Activated naive CD8-positive, alpha-beta T cell treated with anti-CD3 and anti-CD28 coated beads, Interleukin-2, amount 10 ng/mL, durations not matched to agents 7 days and 5 days (primary cell): ENCODE data around the gene SLC1A2. TPM values are rescaled to one million over a fixed set of nuclear protein-coding genes. Genes with fewer than 3 reads are reported as not detected.

ENCODE experiments used
- ATAC-seq: fragments of 150-1000 bp; cut with Tn5 transposase; one replicate; pipeline ENCODE4 v1.10.0; 2021; ENCODE audit warnings: low read depth, moderate library complexity
- POLR2A ChIA-PET: fragments of 350-600 bp; sonication (Branson Sonifier 250); formaldehyde crosslinking; loops from one replicate; lab custom pipeline; 2021; ENCODE audit warnings: antibody characterized with exemption; lab: Charles Lee
- DNase-seq: peaks from one replicate; pipeline ENCODE4 v3.0.0; 2021
- H3K27ac Mint-ChIP-seq: one replicate; pipeline ENCODE4 v1.8.0; 2022; ENCODE audit warnings: mild to moderate bottlenecking, mixed read lengths
- H3K27me3 Mint-ChIP-seq: one replicate; pipeline ENCODE4 v1.8.0; 2022; ENCODE audit warnings: mild to moderate bottlenecking, moderate library complexity, mixed read lengths
- H3K36me3 Mint-ChIP-seq: one replicate; pipeline ENCODE4 v1.8.0; 2021; ENCODE audit warnings: mild to moderate bottlenecking, mixed read lengths
- H3K4me1 Mint-ChIP-seq: one replicate; pipeline ENCODE4 v1.8.0; 2021; ENCODE audit warnings: mixed read lengths
- H3K4me3 Mint-ChIP-seq: one replicate; pipeline ENCODE4 v1.8.0; 2022; ENCODE audit warnings: mild to moderate bottlenecking, moderate library complexity, mixed read lengths
- H3K9me3 Mint-ChIP-seq: one replicate; pipeline ENCODE4 v1.8.0; 2021; ENCODE audit warnings: mixed read lengths
- total RNA-seq, 2 experiments: library from RNA; stranded (reverse); gene quantifications; one replicate each; pipeline ENCODE4 v1.2.3, GENCODE V29; 2021

SLC1A2 gene
- total RNA-seq, 2 experiments from 2014 or later = not detected

- Mint-ChIP-seq H3K4me1 (no peaks in the 10 kb centered on the region), H3K4me3 (no peak overlapping the region), H3K27ac (no peak overlapping the region), H3K36me3 (peaks cover 2% of the 10 kb centered on the region), H3K27me3 (peaks cover 9% of the 10 kb centered on the region), H3K9me3 (peaks cover 7% of the 10 kb centered on the region)
- ATAC-seq (no peak), DNase-seq (no peak)
- POLR2A ChIA-PET = no interaction called here
Measured at GRCh38 chr11:35363854-35364780, 55.2 kb downstream of the SLC1A2 start.

DNA sequence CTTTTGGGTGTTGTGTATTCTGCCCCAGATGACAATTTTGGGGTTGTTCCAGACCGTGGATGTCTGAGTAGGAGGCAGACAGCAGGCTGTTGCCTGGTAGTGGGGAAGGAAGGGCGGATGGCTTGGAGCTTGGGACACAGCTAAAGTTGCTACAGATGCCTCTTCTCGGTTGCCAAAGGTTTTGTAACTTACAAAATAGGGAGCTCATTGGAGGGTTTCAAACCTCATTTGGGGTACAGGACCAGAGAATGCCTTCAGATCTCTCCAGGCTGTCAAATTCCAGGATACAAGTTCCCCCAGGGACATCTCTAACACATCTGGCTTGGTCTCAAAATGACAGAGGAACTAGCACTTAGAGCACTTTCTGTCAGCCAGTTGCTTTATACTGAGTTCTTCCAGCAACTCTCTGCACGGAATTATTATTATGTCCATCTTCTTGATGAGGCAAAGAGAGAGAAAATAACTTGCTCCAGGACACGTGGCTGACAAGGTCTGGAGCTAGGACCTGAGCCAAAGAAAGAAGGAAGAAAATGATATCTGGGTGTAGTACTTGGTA is 56.0 kb downstream of the SLC1A2 start:
- ATAC-seq (no peak), DNase-seq (no peak)
- Mint-ChIP-seq H3K36me3 (peaks cover 2% of the 10 kb centered on the region), H3K9me3 (peaks cover 7% of the 10 kb centered on the region), H3K4me3 (no peak overlapping the region), H3K27ac (no peak overlapping the region), H3K27me3 (peaks cover 12% of the 10 kb centered on the region), H3K4me1 (no peaks in the 10 kb centered on the region)
- POLR2A ChIA-PET = no interaction called here

GRCh38 chr11:35362521-35362980 is 56.8 kb downstream of the SLC1A2 start:
- POLR2A ChIA-PET = no interaction called here
- peaks cover 2% of the 10 kb centered on the region for H3K36me3 Mint-ChIP-seq
- H3K27me3 Mint-ChIP-seq = peaks cover 12% of the 10 kb centered on the region
- peaks cover 7% of the 10 kb centered on the region for H3K9me3 Mint-ChIP-seq
- H3K4me1 Mint-ChIP-seq = no peaks in the 10 kb centered on the region
- ATAC-seq (no peak), DNase-seq (no peak)
- H3K4me3 Mint-ChIP-seq = no peak overlapping the region
- no peak overlapping the region for H3K27ac Mint-ChIP-seq

DNA sequence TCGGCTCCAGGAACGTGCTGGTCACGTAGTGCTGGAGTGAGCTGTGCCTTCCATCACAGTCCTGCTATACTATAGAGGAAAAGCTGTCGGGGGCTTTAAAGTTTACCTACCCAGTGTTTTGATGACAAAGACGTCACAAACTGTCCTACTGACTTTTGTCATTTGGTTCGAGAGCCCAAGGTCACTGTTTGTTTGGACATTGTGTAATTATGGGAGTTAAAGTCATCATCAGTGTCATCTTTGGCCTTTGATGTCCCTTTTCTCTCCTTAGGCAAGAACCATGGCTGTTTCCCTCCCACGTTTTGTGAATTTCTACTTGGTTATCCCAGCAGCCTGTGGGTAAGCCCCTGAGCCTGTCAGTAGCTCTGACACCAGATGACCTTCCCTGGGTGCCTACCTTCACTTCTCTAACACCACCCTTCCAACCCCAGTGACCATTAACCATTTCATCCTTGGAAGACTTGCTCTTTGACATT is 59.3 kb downstream of the SLC1A2 start:
- Mint-ChIP-seq H3K27me3 (peaks cover 3% of the 10 kb centered on the region), H3K4me1 (peaks cover 4% of the 10 kb centered on the region), H3K27ac (no peak overlapping the region), H3K36me3 (no peaks in the 10 kb centered on the region), H3K9me3 (no peaks in the 10 kb centered on the region), H3K4me3 (no peak overlapping the region)
- ATAC-seq = no peak
- DNase-seq = no peak
- POLR2A ChIA-PET = no interaction called here

DNA sequence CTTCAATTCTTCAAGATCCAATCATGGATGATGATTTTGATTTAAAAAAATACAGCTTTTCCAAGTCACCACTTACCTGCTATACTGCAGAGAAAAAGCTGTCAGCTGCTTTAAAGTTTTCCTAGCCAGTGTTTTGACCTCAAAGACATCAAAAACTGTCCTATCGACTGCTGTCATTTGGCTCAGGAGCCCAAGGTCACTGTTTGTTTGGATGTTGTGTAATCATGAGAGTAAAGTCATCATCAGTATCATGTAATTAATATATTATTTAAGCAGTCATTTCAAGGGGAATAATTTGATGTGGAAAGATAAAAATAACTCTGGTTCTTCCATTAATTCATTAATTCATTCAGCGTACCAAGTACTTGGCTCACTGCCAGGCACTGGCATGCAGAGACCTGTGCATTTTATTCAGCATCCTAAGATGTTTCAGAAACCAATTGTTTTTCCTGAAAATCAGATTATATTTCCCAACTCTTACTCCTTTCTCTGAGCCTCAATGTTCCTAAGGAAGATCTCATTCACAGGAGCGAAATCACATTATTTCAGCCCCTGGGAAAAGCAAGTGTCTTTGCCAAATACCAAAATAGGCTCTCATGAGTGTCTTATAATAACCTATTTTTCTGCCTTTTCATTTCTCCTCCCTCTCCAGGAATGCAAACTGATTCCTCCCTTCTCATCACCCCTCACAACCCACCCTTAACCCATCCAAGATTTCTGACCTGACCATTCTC is 59.9 kb downstream of the SLC1A2 start:
- no peak for DNase-seq
- POLR2A ChIA-PET = no interaction called here

DNA sequence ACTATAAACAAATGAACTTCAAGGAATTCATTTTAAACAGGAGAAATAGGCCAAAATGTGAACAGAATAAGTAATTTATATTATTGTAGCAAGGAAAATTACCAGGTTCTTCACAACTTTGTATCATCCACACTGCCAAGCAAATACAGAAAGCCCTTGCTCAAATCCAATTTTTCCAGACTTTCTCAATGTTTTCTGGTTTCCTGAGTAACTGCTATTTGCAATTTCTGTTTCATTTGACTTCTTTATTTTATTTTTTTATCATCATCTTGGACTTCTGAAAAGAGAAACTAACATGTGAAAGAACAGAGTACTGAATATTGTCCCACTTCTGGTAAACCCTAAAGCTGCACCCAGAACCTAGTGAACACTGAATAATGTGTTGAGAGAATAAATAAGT is 61.0 kb downstream of the SLC1A2 start:
- H3K4me1 Mint-ChIP-seq = peaks cover 4% of the 10 kb centered on the region
- H3K27me3 Mint-ChIP-seq = peaks cover 3% of the 10 kb centered on the region
- no peaks in the 10 kb centered on the region for H3K9me3 Mint-ChIP-seq
- H3K36me3 Mint-ChIP-seq = no peaks in the 10 kb centered on the region
- H3K27ac Mint-ChIP-seq = no peak overlapping the region
- DNase-seq = no peak
- ATAC-seq = no peak
- POLR2A ChIA-PET = no interaction called here
- no peak overlapping the region for H3K4me3 Mint-ChIP-seq

More for the DNA sequence above, 59.9 kb downstream of the SLC1A2 start:
- peaks cover 3% of the 10 kb centered on the region for H3K27me3 Mint-ChIP-seq
- no peak for ATAC-seq
- H3K4me3 Mint-ChIP-seq = no peak overlapping the region
- no peak overlapping the region for H3K27ac Mint-ChIP-seq
- H3K36me3 Mint-ChIP-seq = no peaks in the 10 kb centered on the region
- H3K9me3 Mint-ChIP-seq = no peaks in the 10 kb centered on the region
- peaks cover 4% of the 10 kb centered on the region for H3K4me1 Mint-ChIP-seq

DNA sequence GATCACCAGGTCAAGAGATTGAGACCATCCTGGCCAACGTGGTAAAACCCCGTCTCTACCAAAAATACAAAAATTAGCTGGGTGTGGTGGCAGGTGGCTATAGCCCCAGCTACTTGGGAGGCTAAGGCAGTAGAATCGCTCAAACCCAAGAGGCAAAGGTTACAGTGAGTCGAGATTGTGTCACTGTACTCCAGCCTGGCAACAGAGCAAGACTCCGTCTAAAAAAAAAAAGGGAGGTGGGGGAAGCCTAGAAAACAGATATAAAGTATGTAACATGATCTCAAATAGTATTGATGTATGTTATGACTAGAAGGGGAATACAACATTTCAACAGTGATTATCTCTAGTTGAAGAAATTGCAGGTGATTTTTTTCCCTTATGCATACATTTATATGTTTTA is 61.4 kb downstream of the SLC1A2 start:
- Mint-ChIP-seq H3K4me3 (no peak overlapping the region), H3K9me3 (no peaks in the 10 kb centered on the region), H3K27ac (no peak overlapping the region), H3K4me1 (peaks cover 4% of the 10 kb centered on the region), H3K36me3 (no peaks in the 10 kb centered on the region), H3K27me3 (peaks cover 3% of the 10 kb centered on the region)
- POLR2A ChIA-PET = no interaction called here
- no peak for ATAC-seq
- DNase-seq = no peak

DNA sequence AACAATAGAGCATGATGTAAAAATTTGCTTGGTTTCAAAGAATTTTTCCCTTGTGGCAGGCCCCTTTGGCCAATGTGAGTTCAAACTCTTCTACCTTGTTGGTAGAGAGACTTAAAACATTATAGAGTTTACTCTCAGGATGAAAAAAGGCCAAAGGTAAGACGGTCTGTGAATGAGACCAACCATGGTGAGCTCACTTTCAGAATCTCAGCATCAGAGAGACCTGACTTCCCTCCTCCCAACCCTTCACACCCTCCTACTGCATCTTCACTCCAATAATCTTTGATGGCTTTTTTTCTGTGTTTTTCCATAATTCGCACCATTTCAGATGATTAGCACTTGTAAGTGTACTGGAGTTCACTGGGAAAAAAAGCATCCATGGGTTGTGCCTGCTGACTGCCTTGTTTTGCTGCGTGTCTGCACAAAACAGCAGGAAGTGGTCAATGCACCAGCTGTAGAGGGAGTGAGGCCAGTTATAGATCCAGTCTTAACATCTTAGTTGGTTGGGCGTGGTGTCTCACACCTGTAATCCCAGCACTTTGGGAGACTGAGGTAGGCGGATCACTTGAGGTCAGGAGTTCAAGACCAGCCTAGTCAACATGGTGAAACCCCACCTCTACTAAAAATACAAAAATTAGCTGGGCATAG is 64.1 kb downstream of the SLC1A2 start:
- DNase-seq = no peak
- Mint-ChIP-seq H3K9me3 (no peaks in the 10 kb centered on the region), H3K27ac (no peak overlapping the region), H3K4me3 (no peak overlapping the region), H3K4me1 (peaks cover 4% of the 10 kb centered on the region), H3K36me3 (no peaks in the 10 kb centered on the region), H3K27me3 (peaks cover 6% of the 10 kb centered on the region)
- POLR2A ChIA-PET = no interaction called here
- no peak for ATAC-seq

DNA sequence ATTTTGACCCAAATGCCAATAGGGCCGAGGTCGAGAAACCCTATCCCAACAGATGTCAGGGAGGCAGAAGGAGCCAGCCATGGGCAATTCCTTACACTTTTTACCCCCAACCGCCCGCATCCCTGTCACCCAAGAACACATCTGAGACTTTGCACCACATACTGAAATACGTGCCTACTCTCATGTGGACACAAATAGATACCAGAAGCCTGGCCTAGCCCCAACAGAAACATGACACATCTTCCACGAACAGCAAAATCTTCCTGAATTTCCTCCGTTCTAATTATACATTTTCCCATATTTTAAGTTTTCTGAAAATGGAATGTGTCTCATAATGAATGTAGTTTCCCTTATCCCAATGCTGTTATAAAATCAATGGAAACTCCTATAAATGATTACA is 64.7 kb downstream of the SLC1A2 start:
- no peak overlapping the region for H3K4me3 Mint-ChIP-seq
- no peak for ATAC-seq
- H3K4me1 Mint-ChIP-seq = peaks cover 6% of the 10 kb centered on the region
- POLR2A ChIA-PET = no interaction called here
- peaks cover under 1% of the 10 kb centered on the region for H3K36me3 Mint-ChIP-seq
- peaks cover 6% of the 10 kb centered on the region for H3K27me3 Mint-ChIP-seq
- no peak overlapping the region for H3K27ac Mint-ChIP-seq
- no peaks in the 10 kb centered on the region for H3K9me3 Mint-ChIP-seq
- no peak for DNase-seq

- peaks cover 1% of the 10 kb centered on the region for H3K36me3 Mint-ChIP-seq
- no peak overlapping the region for H3K4me3 Mint-ChIP-seq
- H3K4me1 Mint-ChIP-seq = peaks cover 16% of the 10 kb centered on the region
- ATAC-seq (no peak), DNase-seq (no peak)
- H3K27me3 Mint-ChIP-seq = peaks cover 2% of the 10 kb centered on the region
- no peaks in the 10 kb centered on the region for H3K9me3 Mint-ChIP-seq
- POLR2A ChIA-PET = no interaction called here
- peak overlapping the region; percentile 42 for H3K27ac Mint-ChIP-seq
Measured at GRCh38 chr11:35352077-35352888, 67.1 kb downstream of the SLC1A2 start.

- no peak for DNase-seq
- Mint-ChIP-seq H3K27ac (peak overlapping the region; percentile 83), H3K4me1 (peaks cover 19% of the 10 kb centered on the region), H3K27me3 (peaks cover 2% of the 10 kb centered on the region), H3K36me3 (peaks cover 6% of the 10 kb centered on the region), H3K9me3 (no peaks in the 10 kb centered on the region), H3K4me3 (no peak overlapping the region)
- ATAC-seq = no peak
- POLR2A ChIA-PET = interaction anchor here (0.5 to 1.1 kb wide), 2 partner anchors 13 to 35 kb away, joined by 3 to 4 read pairs; no protein-coding TSS in a partner anchor
Measured at GRCh38 chr11:35349897-35350296, 69.5 kb downstream of the SLC1A2 start.

GRCh38 chr11:35348898-35349687 is 70.3 kb downstream of the SLC1A2 start:
- Mint-ChIP-seq H3K36me3 (peaks cover 6% of the 10 kb centered on the region), H3K27me3 (peaks cover 2% of the 10 kb centered on the region), H3K4me1 (peaks cover 23% of the 10 kb centered on the region), H3K9me3 (no peaks in the 10 kb centered on the region), H3K4me3 (peak overlapping the region; percentile 52), H3K27ac (peak overlapping the region; percentile 83)
- ATAC-seq (no peak), DNase-seq (no peak)
- POLR2A ChIA-PET = interaction anchor here (1.1 kb wide), 1 partner anchor 12 kb away, joined by 4 read pairs; no protein-coding TSS in a partner anchor
